GM06990 (cell line): ENCODE results near the gene ELOVL6.
A peak's percentile ranks its signal among the peaks of the same experiment; 100 is the strongest.

ENCODE experiments used
- DNase-seq: peaks from one replicate; pipeline ENCODE4 v3.0.0-alpha.2; 2011; ENCODE audit not compliant: insufficient read length; ENCODE audit errors: extremely low read depth
- H3K27me3 ChIP-seq: replicated peaks from 2 replicates; pipeline ENCODE4 v1.6.0; 2011; ENCODE audit warnings: low read length; ENCODE audit not compliant: control insufficient read depth, insufficient read depth
- H3K36me3 ChIP-seq: 2 replicates; pipeline ENCODE4 v1.5.1; 2011; ENCODE audit warnings: low read length; ENCODE audit not compliant: control insufficient read depth, insufficient read depth
- H3K4me3 ChIP-seq: replicated peaks from 2 replicates; pipeline ENCODE4 v1.5.1; 2011; ENCODE audit warnings: low read depth, mild to moderate bottlenecking, control low read depth, low read length
- CTCF ChIP-seq: IDR thresholded peaks from 2 replicates; pipeline ENCODE4 v1.5.1; 2011; ENCODE audit warnings: low read length, control low read depth, mild to moderate bottlenecking, inconsistent platforms; ENCODE audit not compliant: insufficient read depth, poor library complexity, severe bottlenecking

Gene ELOVL6

GRCh38 chr4:110062166-110062565 lies 136.2 kb downstream of the ELOVL6 start:
- no peaks in the 10 kb centered on the region for H3K27me3 ChIP-seq
- no peak for TF ChIP-seq CTCF
- no peak for DNase-seq
- no peaks in the 10 kb centered on the region for H3K36me3 ChIP-seq
- H3K4me3 ChIP-seq: no peak overlapping the region

GRCh38 chr4:110061076-110061475 lies 137.3 kb downstream of the ELOVL6 start:
- TF ChIP-seq CTCF: no peak
- Histone ChIP-seq H3K36me3 (no peaks in the 10 kb centered on the region), H3K27me3 (no peaks in the 10 kb centered on the region), H3K4me3 (no peak overlapping the region)
- DNase-seq: no peak

GRCh38 chr4:110059556-110060191 lies 138.7 kb downstream of the ELOVL6 start:
- no peaks in the 10 kb centered on the region for H3K27me3 ChIP-seq
- TF ChIP-seq CTCF: no peak
- no peaks in the 10 kb centered on the region for H3K36me3 ChIP-seq
- peak; percentile 54 for DNase-seq
- no peak overlapping the region for H3K4me3 ChIP-seq

- H3K36me3 ChIP-seq: no peaks in the 10 kb centered on the region
- DNase-seq: no peak
- no peak overlapping the region for H3K4me3 ChIP-seq
- no peak for TF ChIP-seq CTCF
- H3K27me3 ChIP-seq: no peaks in the 10 kb centered on the region
Measured at GRCh38 chr4:110058677-110059076, 139.7 kb downstream of the ELOVL6 start.

- Histone ChIP-seq H3K4me3 (no peak overlapping the region), H3K36me3 (no peaks in the 10 kb centered on the region), H3K27me3 (no peaks in the 10 kb centered on the region)
- peak; percentile 33 for DNase-seq
- no peak for TF ChIP-seq CTCF
Measured at GRCh38 chr4:110055158-110055768, 143.2 kb downstream of the ELOVL6 start.
